GM15510 (cell line): Measurements from ENCODE around the gene PPP1R13B.

ENCODE experiments used
- POLR2A ChIP-seq: IDR thresholded peaks from 3 replicates; pipeline ENCODE4 v1.6.1; 2011; ENCODE audit warnings: borderline replicate concordance; ENCODE audit not compliant: insufficient read length; ENCODE audit errors: extremely low read depth

The PPP1R13B gene

GRCh38 chr14:103770500-103770899 is 76.9 kb downstream of the PPP1R13B start:
- no peak for TF ChIP-seq POLR2A

DNA sequence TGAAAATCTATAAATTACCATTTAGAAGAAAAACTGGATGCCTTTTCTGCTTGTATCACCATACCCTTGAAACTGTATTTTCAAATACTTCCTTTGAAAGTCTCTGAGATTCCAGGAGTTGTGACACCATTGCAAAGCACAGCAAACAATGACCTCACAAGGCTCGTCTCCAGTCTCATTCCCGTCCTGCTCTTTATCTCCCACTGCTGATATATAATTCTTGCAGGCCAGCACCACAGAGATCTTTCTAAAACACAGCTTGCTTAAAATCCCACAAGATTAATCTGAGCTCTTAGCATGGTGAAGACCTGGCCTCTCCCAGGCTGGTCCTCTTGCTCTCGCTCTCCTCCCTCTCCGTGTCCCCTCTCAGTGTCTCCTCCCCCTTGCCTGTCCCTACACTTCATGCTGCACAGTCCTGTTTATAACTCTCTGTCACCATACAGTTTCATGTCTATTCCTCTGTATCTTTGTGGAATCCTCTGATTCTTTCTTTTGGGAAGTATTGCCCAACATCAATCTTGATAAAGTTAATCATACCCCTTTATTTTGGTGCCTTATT is 80.0 kb downstream of the PPP1R13B start:
- no peak for TF ChIP-seq POLR2A

DNA sequence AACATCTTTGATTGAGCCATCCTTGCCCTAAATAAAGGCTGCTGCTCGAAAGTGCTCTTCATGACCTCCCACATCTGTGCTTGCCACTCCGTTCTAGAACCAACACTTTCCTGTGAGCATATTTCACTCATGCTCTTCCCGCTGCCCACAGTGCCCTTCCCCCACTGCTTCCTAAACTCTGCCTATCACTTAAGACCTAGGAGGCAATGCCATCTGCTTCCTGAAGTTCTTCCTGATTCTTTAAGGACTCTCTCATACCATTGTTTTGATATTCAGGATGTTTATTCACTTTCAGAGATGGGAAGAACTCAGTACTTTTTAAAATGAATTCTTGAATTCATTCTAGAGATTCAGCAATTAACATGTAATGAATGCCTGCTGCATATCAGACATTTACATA is 81.8 kb downstream of the PPP1R13B start:
- no peak for TF ChIP-seq POLR2A

- TF ChIP-seq POLR2A: no peak
Observed at GRCh38 chr14:103763730-103764488, 83.5 kb downstream of the PPP1R13B start.

DNA sequence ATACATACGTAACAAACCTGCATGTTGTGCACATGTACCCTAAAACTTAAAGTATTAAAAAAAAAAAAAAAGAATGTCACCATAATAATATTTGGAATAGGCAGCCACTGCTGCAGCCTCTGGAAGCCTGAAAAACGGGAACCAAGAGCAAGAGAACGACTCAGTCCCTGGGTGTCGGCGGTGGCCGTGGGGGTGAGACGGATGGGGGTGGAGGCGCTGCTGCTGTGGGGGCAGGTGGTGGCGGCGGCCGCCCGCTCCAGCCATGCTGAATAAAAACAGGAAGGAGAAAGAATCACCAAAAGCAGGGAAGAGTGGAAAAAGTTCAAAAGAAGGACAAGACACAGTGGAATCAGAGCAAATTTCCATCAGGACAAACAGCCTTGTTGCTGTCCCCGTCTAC is 84.8 kb downstream of the PPP1R13B start:
- no peak for TF ChIP-seq POLR2A

DNA sequence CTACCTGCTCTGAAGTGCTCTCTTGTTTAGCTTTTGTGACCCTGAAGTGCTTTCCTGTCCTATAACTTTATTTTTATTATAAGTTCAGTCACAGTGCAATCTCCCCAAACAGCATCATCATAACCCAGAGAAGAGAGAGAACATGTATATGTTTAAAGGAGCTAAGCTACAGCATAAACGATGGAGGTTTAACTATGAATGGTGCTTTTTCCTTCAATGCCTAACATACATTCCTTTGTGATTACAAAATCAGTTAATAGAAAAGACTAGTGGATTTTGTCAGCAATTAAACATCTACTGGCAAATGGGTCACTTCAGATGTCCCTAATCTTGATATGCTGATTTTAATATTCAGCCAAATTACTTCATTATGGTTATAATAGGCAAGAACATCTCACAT is 85.3 kb downstream of the PPP1R13B start:
- no peak for TF ChIP-seq POLR2A

DNA sequence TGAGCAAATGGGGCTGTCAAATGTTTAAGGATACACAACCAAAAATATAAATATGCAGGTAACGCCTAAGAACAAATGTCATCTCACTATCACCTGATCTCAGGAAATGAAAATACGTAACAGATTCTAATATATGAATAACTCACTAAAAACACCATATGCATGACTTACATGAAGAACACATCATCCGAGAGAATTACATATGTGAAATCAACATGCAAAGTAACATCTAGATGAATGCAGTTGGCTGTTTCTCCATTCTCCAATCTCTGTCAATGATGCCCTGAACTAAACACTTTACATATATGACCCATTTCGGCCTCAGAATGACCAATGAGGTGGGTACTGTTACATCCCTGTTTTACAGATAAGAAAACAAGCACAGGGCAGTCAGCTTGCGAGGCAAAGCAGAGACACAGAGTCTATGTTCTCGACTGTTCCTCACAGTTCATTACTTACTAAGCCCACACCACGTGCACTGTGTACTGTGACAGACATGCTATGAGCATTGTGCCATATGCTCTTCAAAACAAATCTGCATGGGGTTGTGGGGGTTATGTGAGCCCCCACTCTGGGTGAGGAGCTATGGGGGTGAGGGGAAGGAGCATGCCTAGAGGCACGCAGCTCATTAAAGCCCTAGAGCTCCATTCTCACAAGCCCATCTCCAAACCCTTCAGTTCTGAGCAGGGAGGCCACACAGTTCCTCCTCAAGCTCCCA is 89.2 kb downstream of the PPP1R13B start:
- TF ChIP-seq POLR2A: no peak

GRCh38 chr14:103755060-103755459 is 92.3 kb downstream of the PPP1R13B start:
- TF ChIP-seq POLR2A: no peak

- no peak for TF ChIP-seq POLR2A
Observed at GRCh38 chr14:103753774-103754173, 93.6 kb downstream of the PPP1R13B start.

GRCh38 chr14:103749860-103750259 is 97.5 kb downstream of the PPP1R13B start:
- TF ChIP-seq POLR2A: no peak

DNA sequence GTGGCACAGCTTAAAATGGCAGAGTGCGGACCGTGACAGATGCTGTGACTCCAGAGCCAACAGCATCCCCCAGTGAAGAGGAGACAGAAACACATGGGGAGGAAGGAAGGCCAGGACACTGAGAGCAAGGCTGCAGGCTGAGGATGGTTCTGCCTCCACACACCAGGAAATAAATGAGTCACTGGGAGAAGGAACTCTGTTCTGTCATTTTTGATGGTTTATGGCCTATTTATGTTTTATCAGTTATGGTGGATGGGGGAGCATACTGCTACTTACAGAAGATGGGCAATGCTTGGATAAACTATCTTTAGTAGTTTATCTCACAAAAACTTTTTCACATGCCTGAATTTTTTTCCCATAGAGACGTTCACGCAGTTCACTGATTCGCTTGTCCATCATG is 97.9 kb downstream of the PPP1R13B start:
- TF ChIP-seq POLR2A: no peak

GRCh38 chr14:103748534-103748857 is 98.9 kb downstream of the PPP1R13B start:
- TF ChIP-seq POLR2A: no peak

DNA sequence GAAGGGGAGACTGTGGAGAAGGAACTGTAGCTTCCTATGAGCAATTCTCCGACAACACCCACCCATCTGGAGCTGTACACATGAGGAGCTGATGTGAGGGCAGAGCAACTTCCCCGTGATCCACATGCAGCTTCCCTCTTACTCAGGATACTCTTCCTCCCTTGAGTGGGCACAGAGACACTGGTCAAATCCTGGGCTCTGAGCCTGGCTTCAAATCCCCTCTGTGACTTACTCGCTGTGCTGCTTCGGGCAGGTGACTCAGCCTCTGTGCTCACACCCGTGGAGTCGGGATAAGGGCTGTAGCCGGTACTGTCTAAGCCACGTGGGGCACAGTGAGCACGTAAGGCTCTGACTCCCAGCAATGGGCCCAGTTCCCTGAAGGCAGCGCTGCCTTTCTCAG is 100.7 kb downstream of the PPP1R13B start:
- TF ChIP-seq POLR2A: no peak

- no peak for TF ChIP-seq POLR2A
Observed at GRCh38 chr14:103745424-103745823, 102.0 kb downstream of the PPP1R13B start.

DNA sequence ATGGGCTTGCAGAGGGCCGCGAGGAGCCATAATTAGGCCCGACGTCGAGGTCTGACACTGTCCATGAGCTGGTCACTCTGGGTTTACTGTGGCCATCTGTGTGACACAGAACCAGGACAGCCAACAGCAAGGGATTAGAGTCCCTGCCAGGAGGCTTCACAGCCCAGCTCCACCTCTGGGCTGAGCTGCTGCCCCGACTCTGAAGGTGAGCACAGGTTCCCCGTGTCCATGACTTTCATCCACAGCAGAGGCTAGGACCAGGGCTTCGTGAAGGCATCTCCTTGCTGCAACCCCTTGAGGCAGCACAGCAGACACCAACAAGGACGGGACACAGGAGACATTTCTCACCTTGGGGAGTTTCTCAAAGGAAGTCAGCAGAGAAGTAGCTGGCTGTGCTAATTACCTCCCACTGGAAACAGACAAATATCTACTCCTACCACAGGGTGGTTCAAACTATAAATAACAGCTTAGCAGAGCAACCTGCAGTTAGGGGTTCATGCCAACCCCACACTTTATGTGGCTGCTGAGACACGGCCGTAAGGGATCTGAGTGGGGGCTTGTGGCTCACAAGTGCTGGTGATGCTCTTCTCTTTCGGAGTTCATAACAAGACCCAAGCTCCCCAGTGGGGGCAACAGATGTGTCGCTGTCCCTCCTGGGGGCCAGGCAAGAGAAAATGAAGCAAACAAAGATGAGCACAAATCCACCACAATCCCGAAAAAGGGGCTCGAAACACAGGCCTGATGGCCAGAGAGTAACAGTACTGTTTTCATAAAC is 102.6 kb downstream of the PPP1R13B start:
- no peak for TF ChIP-seq POLR2A

GRCh38 chr14:103743691-103744090 is 103.7 kb downstream of the PPP1R13B start:
- TF ChIP-seq POLR2A: no peak

DNA sequence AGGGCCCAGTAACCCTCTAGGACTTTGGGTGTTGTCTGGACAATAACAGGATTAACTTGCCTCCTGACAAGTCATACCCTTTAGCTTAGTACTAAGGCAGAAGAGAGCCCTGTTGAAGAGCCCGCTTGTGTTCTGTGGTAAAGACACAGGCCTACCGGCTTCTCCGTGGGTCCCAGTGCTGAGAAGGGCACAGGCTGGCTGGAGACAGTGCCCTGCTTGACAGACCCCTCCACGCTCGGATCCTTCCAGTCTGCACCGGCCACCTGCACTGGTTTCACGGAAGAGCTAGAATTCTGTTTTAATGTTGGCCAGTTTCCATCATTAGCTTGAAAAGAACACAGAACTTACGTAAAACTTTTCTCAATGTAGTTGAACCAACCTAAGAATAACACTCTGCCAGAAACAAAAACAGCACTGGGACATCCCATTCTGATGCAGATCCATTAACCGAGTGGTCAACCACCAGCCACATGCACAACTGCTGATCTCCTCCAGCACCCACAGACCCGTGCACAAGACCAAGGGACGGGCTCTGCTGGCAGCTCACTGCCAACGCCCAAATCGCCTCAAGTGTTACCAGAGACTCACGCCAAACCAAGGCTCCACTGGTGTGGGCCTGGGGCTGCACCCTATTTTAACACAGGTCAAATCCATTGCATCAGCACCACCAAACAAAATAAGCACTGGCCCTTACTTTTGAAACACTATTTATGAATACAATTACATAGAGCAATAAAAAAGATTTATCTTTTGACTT is 104.7 kb downstream of the PPP1R13B start:
- TF ChIP-seq POLR2A: no peak
